B cell (primary cell): ENCODE results near the gene EPB41L1. TPM values are rescaled to one million over a fixed set of nuclear protein-coding genes. Genes with fewer than 3 reads are reported as not detected.

Experiments
- ATAC-seq: fragments of 200-7000 bp; cut with Tn5 transposase; one replicate; pipeline ENCODE4 v1.10.0; 2021; ENCODE audit warnings: low read depth, mild to moderate bottlenecking, moderate number of reproducible peaks, moderate library complexity
- CTCF ChIA-PET: fragments of 350-600 bp; sonication (Branson Sonifier 250); formaldehyde crosslinking; loops from one replicate; lab custom pipeline; 2021; ENCODE audit warnings: antibody characterized with exemption, inconsistent platforms; lab: Charles Lee
- POLR2A ChIA-PET: fragments of 350-600 bp; sonication (Branson Sonifier 250); formaldehyde crosslinking; loops from one replicate; lab custom pipeline; 2021; ENCODE audit warnings: antibody characterized with exemption; lab: Charles Lee
- DNase-seq: peaks from one replicate; pipeline ENCODE4 v3.0.0; 2013
- H2AFZ ChIP-seq: 2 replicates; pipeline ENCODE4 v1.6.1; 2012; ENCODE audit warnings: mild to moderate bottlenecking, low read depth, low read length; ENCODE audit not compliant: insufficient read depth, poor library complexity, severe bottlenecking
- H3K27ac ChIP-seq, 2 donors: 1 replicate in 1 of 2; 2 replicates in 1 of 2; pipeline ENCODE4 v1.5.1; 2012 to 2013; ENCODE audit warnings: low read length in 2 of 2, mild to moderate bottlenecking in 2 of 2, moderate library complexity in 1 of 2
- H3K27me3 ChIP-seq, 4 experiments: fragments of 200-600 bp in 1 of 4; sonication (generic) in 1 of 4; replicated peaks in 1 of 4; 1 replicate in 2 of 4; 2 replicates in 2 of 4; pipeline versions ENCODE4 v1.6.1 to v1.7.0; 2013 to 2016; ENCODE audit warnings: low read length in 3 of 4, mild to moderate bottlenecking in 2 of 4, mixed read lengths in 1 of 4, moderate library complexity in 1 of 4; ENCODE audit not compliant: insufficient read depth in 4 of 4, control insufficient read depth in 3 of 4; ENCODE audit errors: control extremely low read depth in 1 of 4
- H3K36me3 ChIP-seq, 2 experiments: replicated peaks in 1 of 2; 1 replicate in 1 of 2; 2 replicates in 1 of 2; pipeline versions ENCODE4 v1.6.1 to v1.7.1; 2013; ENCODE audit warnings: low read length in 1 of 2; ENCODE audit not compliant: insufficient read depth in 2 of 2, control insufficient read depth in 1 of 2; ENCODE audit errors: control extremely low read depth in 1 of 2, extremely low read depth in 1 of 2
- H3K4me1 ChIP-seq, 2 donors: fragments of 200-600 bp in 1 of 2; sonication (generic) in 1 of 2; 1 replicate in 1 of 2; 2 replicates in 1 of 2; pipeline versions ENCODE4 v1.5.1 to v1.6.1; 2013 to 2017; ENCODE audit warnings: low read length in 2 of 2; ENCODE audit not compliant: control insufficient read depth in 2 of 2, insufficient read depth in 2 of 2
- H3K4me2 ChIP-seq: replicated peaks from 2 replicates; pipeline ENCODE3; 2012; ENCODE audit warnings: mild to moderate bottlenecking, low read depth, low read length; ENCODE audit not compliant: poor library complexity, severe bottlenecking
- H3K4me3 ChIP-seq, 5 experiments: fragments of 200-600 bp in 1 of 5; sonication (generic) in 1 of 5; 1 replicate in 3 of 5; 2 replicates in 2 of 5; pipeline versions ENCODE4 v1.5.1 to v1.7.0; 2011 to 2016; ENCODE audit warnings: low read length in 4 of 5, mild to moderate bottlenecking in 4 of 5, low read depth in 2 of 5, control low read depth in 1 of 5, moderate library complexity in 1 of 5; ENCODE audit not compliant: insufficient read depth in 1 of 5; ENCODE audit errors: control extremely low read depth in 1 of 5, extremely low read depth in 1 of 5
- H3K79me2 ChIP-seq: fragments of 200-600 bp; sonication (generic); one replicate; pipeline ENCODE4 v1.6.0; 2016; ENCODE audit warnings: low read length; ENCODE audit not compliant: control insufficient read depth, insufficient read depth
- H3K9ac ChIP-seq: fragments of 200-600 bp; sonication (generic); 2 replicates; pipeline ENCODE4 v1.6.1; 2017; ENCODE audit warnings: mild to moderate bottlenecking, low read length, moderate library complexity
- H3K9me3 ChIP-seq, 3 donors: one replicate each; pipeline versions ENCODE4 v1.6.1 to v1.7.1; 2013; ENCODE audit warnings: low read length in 2 of 3; ENCODE audit not compliant: control insufficient read depth in 2 of 3, insufficient read depth in 1 of 3; ENCODE audit errors: control extremely low read depth in 1 of 3
- H4K20me1 ChIP-seq: 2 replicates; pipeline ENCODE4 v1.6.0; 2012; ENCODE audit warnings: mild to moderate bottlenecking, low read length; ENCODE audit not compliant: insufficient read depth, control insufficient read depth, poor library complexity, severe bottlenecking
- H3K27ac Mint-ChIP-seq: one replicate; pipeline ENCODE4 v1.8.0; 2021; ENCODE audit warnings: mixed read lengths
- H3K27me3 Mint-ChIP-seq: one replicate; pipeline ENCODE4 v1.8.0; 2021; ENCODE audit warnings: mixed read lengths
- H3K4me1 Mint-ChIP-seq: one replicate; pipeline ENCODE4 v1.8.0; 2021; ENCODE audit warnings: mixed read lengths
- H3K4me3 Mint-ChIP-seq: one replicate; pipeline ENCODE4 v1.8.0; 2021; ENCODE audit warnings: mixed read lengths
- H3K9me3 Mint-ChIP-seq: one replicate; pipeline ENCODE4 v1.8.0; 2022; ENCODE audit warnings: mixed read lengths; ENCODE audit not compliant: insufficient read depth
- EZH2 ChIP-seq: IDR thresholded peaks from 2 replicates; pipeline ENCODE4 v1.6.1; 2012; ENCODE audit warnings: borderline replicate concordance, low read depth, mild to moderate bottlenecking, moderate library complexity, low read length; ENCODE audit not compliant: insufficient read depth, poor library complexity, severe bottlenecking
- WGBS: methylation state at CpG from one replicate; pipeline ENCODE4 v1.1.5; 2013; ENCODE audit warnings: missing lambda C conversion rate; ENCODE audit not compliant: insufficient coverage; 5-methylcytosine and 5-hydroxymethylcytosine counted together
- intact Hi-C: fragments of 100-400 bp; cut with micrococcal nuclease; formaldehyde crosslinking; loops from one replicate; pipeline ENCODE4 v1.10.0; 2022
- polyA plus RNA-seq: library from polyadenylated mRNA; depleted of rRNA; stranded (reverse); fragments of >200 nt; gene quantifications from 2 replicates; pipeline ENCODE4 v1.2.3, GENCODE V29; 2012
- total RNA-seq, 2 donors: library from RNA; stranded (reverse); fragments of 120-200 nt in 1 of 2; gene quantifications; 1 replicate in 1 of 2; 2 replicates in 1 of 2; pipeline versions ENCODE4 v1.2.3 to v1.2.4, GENCODE V29; 2013 to 2022
- TF ChIP-seq, protein P1 (sequence below): fragments of 200-600 bp; IDR thresholded peaks from one replicate; pipeline ENCODE4 v1.8.0; 2022; ENCODE audit warnings: antibody characterized with exemption, mild to moderate bottlenecking

The EPB41L1 gene
- total and polyA plus RNA-seq, 2 donors (not counting 1 experiment from before 2014, with no cell fraction given), result 0.12 to 1.3 TPM

DNA sequence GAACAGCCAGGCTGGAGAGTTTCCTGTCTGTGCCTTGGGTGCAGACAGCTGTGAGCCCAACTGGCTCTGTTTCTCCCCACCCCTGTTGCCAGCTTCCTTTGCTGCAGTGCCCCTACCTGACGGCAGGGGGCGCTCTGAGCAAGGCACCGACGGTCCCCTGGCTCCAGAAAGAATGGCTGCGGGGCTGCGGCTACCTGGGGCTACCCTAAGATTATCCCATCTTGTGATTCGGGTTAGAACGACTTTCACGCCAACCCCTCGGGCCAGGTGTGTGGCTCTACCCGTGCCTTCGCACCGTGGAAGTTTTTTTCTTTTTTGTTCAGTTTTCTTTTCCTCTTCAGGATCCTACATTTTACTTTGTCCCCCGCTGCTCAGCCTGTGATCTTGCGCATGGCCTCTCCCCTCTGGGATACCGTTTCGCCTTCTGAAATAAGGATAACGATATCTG lies 48.4 kb downstream of the EPB41L1 start:
- Histone ChIP-seq H3K4me2 (peak overlapping the region; percentile 48), H3K27me3 (peaks cover 0 to 5% (median 0%) of the 10 kb centered on the region in 4 experiments), H3K27ac (no peak overlapping the region), H3K4me3 (no peak overlapping the region), H3K9me3 (no peaks in the 10 kb centered on the region), H4K20me1 (no peaks in the 10 kb centered on the region), H3K4me1 (peaks cover 3 to 7% of the 10 kb centered on the region in 2 donors), H3K9ac (no peak overlapping the region), H2AFZ (peak overlapping the region; percentile 52), H3K36me3 (no peaks in the 10 kb centered on the region), H3K79me2 (no peaks in the 10 kb centered on the region)
- Mint-ChIP-seq H3K4me1 (peaks cover 7% of the 10 kb centered on the region), H3K4me3 (peak overlapping the region; percentile 70), H3K9me3 (no peaks in the 10 kb centered on the region), H3K27me3 (peaks cover 16% of the 10 kb centered on the region), H3K27ac (no peak overlapping the region)
- ATAC-seq (peak; percentile 73), DNase-seq (peak; percentile 79)
- ChIA-PET POLR2A (interaction anchor here (0.7 kb wide), 1 partner anchor 1704 kb away, joined by 8 read pairs; no protein-coding TSS in a partner anchor), CTCF (interaction anchor here (0.5 to 3.7 kb wide), 45 partner anchors 9 to 719 kb away, joined by 3 to 28 read pairs (median 5); partner anchors contain the start of gene SCAND1)
- TF ChIP-seq EZH2, result no peak
- TF ChIP-seq, protein P1, sequence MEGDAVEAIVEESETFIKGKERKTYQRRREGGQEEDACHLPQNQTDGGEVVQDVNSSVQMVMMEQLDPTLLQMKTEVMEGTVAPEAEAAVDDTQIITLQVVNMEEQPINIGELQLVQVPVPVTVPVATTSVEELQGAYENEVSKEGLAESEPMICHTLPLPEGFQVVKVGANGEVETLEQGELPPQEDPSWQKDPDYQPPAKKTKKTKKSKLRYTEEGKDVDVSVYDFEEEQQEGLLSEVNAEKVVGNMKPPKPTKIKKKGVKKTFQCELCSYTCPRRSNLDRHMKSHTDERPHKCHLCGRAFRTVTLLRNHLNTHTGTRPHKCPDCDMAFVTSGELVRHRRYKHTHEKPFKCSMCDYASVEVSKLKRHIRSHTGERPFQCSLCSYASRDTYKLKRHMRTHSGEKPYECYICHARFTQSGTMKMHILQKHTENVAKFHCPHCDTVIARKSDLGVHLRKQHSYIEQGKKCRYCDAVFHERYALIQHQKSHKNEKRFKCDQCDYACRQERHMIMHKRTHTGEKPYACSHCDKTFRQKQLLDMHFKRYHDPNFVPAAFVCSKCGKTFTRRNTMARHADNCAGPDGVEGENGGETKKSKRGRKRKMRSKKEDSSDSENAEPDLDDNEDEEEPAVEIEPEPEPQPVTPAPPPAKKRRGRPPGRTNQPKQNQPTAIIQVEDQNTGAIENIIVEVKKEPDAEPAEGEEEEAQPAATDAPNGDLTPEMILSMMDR, result peak; percentile 99
- WGBS, result 27% methylated on average over 18 of the region's 18 CpGs
- intact Hi-C loops, result loop anchor here (1.0 kb wide), 1 partner anchor 684 kb away; no protein-coding TSS in a partner anchor

DNA sequence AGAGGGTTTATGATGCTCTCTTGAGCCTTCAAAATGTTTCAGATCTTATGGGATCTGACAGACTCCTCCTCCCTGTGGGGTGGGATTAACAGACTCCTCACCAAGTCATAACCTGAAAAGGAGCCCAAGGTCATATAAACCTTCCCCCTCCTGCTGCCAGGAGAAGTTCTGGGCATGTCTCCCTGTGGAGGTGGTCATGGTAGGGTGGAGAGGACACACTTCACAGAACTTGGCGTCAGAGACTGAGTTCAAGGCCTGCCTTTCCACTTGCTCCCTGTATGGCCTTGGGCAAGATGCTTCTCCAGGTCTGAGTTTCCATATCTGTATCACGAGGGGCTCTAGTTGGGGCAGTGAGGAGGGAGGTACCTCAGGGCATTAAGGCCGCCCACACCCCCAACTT lies 49.3 kb downstream of the EPB41L1 start:
- Mint-ChIP-seq H3K27ac (no peak overlapping the region), H3K9me3 (no peaks in the 10 kb centered on the region), H3K4me3 (no peak overlapping the region), H3K27me3 (peaks cover 24% of the 10 kb centered on the region), H3K4me1 (peaks cover 7% of the 10 kb centered on the region)
- no peaks in the 10 kb centered on the region for H3K36me3 ChIP-seq
- H3K27me3 ChIP-seq, result peaks cover 0 to 5% (median 0%) of the 10 kb centered on the region in 4 experiments
- H3K4me2 ChIP-seq, result no peak overlapping the region
- no peak for ATAC-seq
- no peak overlapping the region for H3K27ac ChIP-seq
- no peaks in the 10 kb centered on the region for H4K20me1 ChIP-seq
- intact Hi-C loops, result loop anchor here (1.0 kb wide), 1 partner anchor 683 kb away; no protein-coding TSS in a partner anchor
- WGBS, result 83% methylated on average over 2 of the region's 3 CpGs
- H3K9ac ChIP-seq, result no peak overlapping the region
- H3K4me3 ChIP-seq, result no peak overlapping the region
- no peaks in the 10 kb centered on the region for H3K79me2 ChIP-seq
- peaks cover 3 to 7% of the 10 kb centered on the region in 2 donors for H3K4me1 ChIP-seq
- no peak for DNase-seq
- H2AFZ ChIP-seq, result peak overlapping the region; percentile 52
- CTCF ChIA-PET, result interaction anchor here (0.5 to 3.7 kb wide), 10 partner anchors 10 to 715 kb away, joined by 4 to 28 read pairs (median 8); no protein-coding TSS in a partner anchor
- no peaks in the 10 kb centered on the region for H3K9me3 ChIP-seq
- POLR2A ChIA-PET, result no interaction called here
- no peak for TF ChIP-seq EZH2
- TF ChIP-seq, protein P1, result no peak
